Stimulated activated CD4-positive, alpha-beta T cell treated with anti-CD3 and anti-CD28 coated beads, Interleukin-15, amount 100 ng/mL, for 48 hours (primary cell): Measurements from ENCODE around the gene SMPD2.
A peak's percentile ranks its signal among the peaks of the same experiment; 100 is the strongest.

ENCODE experiments used
- DNase-seq, 2 donors: peaks; one replicate each; pipeline ENCODE4 v3.0.0-alpha.2; 2020; ENCODE audit warnings: low read depth in 2 of 2

The SMPD2 gene

DNA sequence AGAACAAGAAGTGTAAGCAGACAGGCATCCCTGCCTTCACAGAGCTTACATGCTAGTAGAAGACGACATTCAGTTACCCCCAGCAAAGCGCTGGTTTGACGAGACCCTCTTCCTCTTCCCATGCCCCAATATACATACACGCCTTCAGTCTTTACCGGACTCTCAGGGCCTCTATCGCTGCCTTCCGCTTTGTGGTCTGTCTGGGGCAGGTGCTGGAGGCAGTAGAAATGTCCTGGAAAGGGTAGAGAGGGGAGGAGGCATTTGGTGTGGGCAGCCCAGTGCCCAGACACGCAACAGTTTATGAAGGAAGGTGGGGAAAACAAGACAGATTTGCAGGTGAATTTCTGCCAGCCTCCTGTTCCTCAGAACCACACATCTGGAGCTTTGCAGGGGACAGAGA lies 6.0 kb downstream of the SMPD2 start:
- DNase-seq = no peak

DNA sequence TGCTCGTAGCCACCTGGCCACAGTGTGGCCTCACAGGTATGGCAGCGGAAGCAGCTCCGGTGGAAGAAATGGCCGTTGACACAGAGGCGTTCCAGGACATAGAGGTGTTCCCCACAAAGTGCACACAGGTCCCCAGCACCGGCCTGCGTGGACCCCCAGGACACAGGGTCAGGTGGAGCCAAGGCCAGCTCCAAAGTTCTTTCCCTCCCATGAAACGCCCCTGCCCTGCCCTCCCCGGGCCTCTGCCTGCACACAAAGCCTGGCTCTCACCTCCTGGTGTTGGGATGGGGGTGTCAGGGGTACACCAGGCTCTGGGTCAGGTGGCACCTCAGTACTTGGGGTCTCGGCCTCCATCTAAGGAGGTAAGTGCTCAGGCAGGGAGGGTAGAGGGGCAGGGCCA lies 6.6 kb downstream of the SMPD2 start:
- DNase-seq = no peak

DNA sequence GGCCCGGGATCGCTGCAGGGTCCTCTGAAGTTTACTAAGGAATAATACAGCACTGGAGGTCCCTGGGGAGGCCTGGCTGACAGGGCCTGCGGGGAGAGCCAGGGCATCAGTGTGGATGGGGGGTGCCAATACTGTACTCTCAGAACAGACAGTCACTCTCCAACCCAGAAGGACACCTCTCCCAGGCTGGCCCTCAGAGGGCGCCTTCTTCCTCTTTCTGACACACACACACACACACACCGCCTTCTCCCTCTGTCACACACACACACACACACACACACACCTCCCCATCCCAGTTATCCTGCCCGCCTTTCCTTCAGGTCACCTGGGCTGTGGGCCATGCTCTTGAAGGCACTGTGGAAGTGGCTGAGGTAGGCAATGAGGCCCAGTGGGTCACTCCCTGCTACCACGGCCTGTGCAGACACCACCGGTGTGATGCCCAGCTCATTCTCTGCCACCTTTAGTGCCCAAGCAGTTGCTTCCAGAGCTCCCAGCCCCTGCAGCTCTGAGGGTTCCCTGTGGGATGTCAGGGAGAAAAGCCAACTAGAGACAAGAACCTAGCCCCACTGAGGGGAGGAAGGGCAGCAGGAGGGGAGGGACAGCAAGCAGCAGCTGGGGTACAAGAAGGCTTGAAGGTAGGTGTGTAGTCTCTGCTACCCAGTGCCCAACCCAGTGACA lies 7.5 kb downstream of the SMPD2 start:
- no peak for DNase-seq

- DNase-seq = no peak
These were observed 8.1 kb downstream of the SMPD2 start for GRCh38 chr6:109448615-109449014.

DNA sequence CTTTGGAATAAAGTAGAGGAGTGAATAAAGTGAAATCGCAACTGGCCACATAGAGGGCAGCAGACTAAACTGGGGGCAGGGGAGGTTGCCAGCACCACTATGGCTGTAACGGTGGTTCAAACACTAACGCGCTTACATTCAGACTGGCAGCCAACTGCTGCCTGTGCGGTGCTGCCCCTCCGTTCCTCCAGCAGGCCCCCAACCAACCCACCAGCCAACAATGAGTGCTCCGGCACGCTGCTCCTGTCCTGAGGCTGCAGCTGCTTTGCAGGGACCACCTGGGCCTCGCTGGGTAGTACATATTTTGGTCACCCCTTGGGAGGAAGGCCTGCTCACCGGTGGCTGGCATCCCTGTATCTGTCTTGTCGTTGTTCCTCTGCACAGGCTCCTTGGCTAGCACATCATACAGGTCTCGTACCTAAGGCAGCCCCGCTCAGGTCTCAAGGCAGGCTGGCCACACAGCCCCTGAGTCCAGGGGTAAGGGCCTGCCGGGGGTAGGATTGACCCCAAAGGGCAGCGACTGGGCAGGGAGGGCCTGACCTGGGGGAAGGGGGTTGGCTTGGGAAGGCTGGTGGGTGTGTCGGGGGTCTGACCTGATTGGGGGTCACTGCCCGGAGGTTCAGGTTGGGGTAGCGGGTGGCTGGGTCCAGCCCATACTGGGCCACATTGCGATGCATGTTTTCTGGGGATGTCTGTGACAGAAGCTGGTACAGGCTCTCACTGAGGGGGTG lies 8.7 kb downstream of the SMPD2 start:
- no peak for DNase-seq

- DNase-seq = no peak
These were observed 9.5 kb downstream of the SMPD2 start for GRCh38 chr6:109449795-109450673.

- no peak for DNase-seq
These were observed 10.3 kb downstream of the SMPD2 start for GRCh38 chr6:109450801-109451200.

DNA sequence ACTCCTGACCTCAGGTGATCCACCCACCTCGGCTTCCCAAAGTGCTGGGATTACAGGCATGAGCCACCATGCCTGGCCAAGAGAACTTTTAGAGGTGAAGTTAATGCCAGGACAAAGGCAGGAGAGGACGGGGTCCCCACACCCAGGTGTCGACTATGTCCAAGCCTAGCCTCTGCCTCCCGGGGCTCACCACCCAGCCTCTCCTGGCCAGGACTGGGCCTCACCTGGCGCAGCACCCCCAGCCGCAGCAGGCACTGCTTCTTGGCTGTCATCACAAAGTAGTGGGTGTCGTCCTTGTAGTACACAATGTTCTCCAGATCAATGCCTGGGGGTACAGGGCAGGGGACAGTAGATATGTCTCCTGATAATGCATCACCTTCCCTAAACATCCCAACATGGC lies 10.9 kb downstream of the SMPD2 start:
- DNase-seq = no peak

- DNase-seq = no peak
These were observed 11.7 kb downstream of the SMPD2 start for GRCh38 chr6:109452181-109452580.

DNA sequence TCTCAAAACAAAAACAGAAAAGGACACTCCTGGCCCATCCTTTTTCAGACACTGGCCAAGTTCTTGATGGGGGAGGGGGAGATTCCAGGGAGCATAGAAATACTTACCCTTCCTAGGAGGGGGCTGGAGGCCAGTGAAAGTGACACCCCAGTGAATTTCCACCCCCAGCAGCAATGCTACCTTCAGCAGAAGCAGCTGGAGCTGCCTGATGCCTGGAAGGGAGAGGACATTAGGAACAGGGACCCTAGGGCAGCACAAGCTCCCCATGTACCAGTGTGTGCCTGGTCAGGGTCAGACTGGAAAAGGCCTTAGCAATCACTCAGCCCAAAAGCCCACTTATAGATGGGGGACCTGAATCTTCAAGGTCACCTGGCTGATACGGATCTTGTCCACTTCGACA lies 12.6 kb downstream of the SMPD2 start:
- DNase-seq = no peak

DNA sequence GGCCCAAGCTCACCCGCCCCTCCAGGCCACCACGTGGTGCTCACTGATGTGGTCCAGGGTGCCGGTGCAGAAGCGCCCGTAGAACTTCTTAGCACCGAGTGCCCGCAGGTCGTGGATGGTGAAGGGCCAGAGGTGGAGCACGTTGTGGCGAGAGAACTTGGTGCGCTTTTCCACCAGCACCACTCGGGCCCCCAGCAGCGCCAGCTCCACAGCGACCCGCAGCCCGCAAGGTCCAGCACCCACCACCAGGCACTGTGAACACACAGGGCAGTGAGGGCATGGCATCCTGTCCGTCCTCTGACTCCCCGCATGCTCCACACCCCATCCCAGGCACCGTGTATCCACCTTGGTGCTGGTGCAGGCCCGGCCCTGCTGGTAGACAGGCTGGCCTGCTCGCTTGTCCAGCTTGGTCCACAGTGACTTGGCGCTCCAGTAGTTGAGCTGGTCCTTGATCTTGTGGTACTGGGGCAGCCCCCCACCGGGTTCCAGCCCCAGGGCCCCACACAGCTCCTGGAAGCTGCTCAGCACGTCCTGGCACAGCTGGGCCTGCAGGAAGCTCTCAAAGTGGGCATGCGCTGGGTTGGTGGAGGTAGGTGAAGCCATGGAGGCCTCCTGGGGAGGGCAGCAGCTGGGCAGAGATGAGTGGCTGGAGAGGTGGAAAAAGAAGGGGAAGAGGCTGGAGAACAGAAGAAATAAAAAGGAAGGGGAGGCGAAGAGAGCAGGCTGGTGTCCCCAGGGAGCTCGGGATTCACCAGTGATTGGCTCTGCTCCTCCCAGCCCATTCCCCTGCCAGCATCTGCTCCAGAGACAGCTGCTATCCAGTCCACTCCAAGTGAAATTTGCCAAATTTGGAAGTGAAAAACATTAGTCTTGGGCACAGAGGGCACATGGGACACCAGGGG lies 13.3 kb downstream of the SMPD2 start:
- DNase-seq = no peak

DNA sequence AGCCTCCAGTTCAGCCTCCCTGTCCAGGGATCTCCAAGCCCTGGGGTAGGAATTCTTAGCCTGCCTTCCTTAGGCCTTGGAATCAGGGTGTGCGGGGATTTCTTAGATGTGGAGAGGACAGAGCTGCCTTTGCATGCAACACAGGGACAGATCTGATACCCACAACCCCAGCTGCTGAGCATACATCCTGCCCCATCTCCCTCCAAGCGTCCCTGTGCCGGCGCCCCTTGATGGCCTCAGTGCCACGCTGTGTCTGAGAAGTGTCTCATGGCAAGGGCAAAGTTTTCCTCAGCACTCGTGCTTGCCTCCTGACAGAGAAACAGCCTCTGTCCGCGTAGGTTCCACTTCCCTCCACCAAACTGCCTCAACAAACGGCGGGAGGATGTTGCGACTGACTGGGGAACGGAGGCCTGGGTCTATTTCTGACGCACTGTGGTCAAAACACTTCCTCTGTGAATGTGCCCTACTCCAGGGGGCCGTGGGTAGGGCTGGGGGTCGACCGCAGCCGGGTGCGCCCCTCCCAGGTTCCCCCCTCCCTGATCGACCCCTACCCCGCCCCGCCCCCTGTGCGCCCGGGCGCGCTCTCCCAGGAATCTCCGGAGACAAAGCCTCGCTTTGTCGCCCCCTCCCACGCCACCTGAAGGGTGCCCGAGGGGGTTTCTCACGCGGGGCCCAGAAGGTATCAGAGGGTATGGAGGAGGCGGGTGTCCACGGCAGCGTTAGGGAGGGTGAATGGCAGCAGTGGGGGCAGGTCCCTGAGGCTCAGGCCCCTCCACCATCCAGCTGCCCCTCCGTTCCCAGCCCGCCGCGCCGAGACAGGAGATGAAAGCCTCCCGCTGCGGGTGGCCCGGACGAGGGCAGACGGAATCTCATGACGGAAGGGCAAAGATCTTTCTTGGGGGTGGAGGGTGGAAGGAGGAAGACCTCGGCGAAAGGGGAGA lies 14.2 kb downstream of the SMPD2 start:
- DNase-seq = peak; percentile 39 to 40

GRCh38 chr6:109455437-109456110 lies 15.1 kb downstream of the SMPD2 start, which contains the start of gene MICAL1:
Gene MICAL1, minus strand, starts transcription at chr6:109455772. Its CDS starts 1,576 bp downstream, at chr6:109454196.
- peak; percentile 35 to 41 for DNase-seq

DNA sequence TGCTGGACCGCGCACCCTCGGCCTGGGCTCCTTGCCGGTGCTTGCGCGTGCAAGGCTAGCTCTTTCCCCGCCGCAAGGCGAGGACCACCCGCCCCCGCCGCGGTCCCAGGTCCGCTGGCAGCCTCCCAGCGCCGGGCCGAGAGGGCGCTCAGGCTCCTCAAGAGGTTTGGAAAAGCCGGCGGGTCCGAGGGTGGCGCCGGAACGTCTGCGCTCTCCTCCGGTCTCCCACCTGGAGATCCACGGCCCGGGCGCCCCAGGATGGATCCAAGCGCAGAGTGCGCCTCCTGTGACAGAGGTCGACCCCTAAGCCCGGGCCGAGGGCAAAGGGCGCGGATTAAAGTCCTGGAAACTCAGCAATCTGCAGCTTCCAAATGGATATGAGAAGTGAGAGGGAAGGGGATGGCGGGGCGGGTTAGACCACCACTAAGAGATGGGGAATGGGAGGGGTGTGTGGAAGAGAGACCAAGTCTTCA lies 15.6 kb downstream of the SMPD2 start:
- no peak for DNase-seq

DNA sequence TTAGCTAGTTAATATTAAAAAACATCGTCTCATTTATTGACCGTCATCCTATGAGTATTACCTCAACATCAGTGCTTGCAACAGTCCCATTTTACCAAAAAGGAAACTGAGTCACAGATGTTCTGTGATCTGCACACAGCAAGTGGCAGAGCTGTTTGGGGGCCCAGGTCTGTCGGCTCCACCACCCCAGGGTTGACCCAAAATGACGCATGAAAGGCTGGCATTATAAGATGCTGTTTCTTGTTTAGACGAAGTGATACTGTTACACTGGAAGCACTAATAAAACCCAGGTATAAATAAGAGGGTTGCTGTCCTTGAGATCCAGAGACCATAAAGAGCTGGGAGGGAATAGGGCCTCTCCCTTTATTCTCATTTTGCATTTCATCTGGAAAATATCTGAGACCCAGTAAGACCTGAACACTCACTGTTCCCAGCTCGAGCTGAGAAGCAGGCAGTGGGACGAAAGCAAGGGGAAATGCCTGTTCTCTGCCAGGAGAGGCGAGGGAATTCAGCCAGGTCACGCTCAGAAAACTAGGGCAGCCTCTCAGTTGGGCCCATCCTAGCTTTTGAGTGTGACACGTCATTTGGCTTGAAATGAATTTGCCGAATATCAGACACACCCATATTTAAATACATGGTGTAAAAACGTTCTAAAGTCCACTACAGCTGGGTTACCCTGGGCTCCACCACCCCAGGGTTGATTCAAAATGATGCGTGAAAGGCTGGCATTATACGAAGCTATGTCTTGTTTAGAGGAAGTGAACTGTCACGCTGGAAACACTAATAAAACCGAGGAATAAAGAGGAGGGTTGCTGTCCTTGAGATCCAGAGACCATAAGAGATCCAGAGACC lies 16.4 kb downstream of the SMPD2 start:
- no peak for DNase-seq

GRCh38 chr6:109457562-109457996 lies 17.1 kb downstream of the SMPD2 start:
- DNase-seq = no peak

- peak in 1 of 2 donors; percentile 36 for DNase-seq
These were observed 18.4 kb downstream of the SMPD2 start for GRCh38 chr6:109458774-109459531.
